Measurements from ENCODE around the gene PARM1. TPM values are rescaled to one million over a fixed set of nuclear protein-coding genes. Genes with fewer than 3 reads are reported as not detected.

PARM1 gene
- total RNA-seq, 4 donors from 2014 or later = 10.2 to 15.8 (median 10.5) TPM

GRCh38 chr4:75036046-75036830, 103.3 kb downstream of the PARM1 start:
- TF ChIP-seq POLR2A (IDR thresholded peaks at IDR 0.05) (no peak), CTCF (IDR thresholded peaks at IDR 0.05) (no peak)
- DNase-seq = no peak
- H3K36me3 ChIP-seq = no peaks in the 10 kb centered on the region
- H3K4me1 ChIP-seq = no peaks in the 10 kb centered on the region
- H3K9me3 ChIP-seq = no peaks in the 10 kb centered on the region
- H3K27me3 ChIP-seq = no peaks in the 10 kb centered on the region
- no peak overlapping the region for H3K4me3 ChIP-seq
- no peak overlapping the region for H3K27ac ChIP-seq

- no peak overlapping the region for H3K4me3 ChIP-seq
- no peak for DNase-seq
- no peaks in the 10 kb centered on the region for H3K36me3 ChIP-seq
- no peaks in the 10 kb centered on the region for H3K9me3 ChIP-seq
- H3K4me1 ChIP-seq = no peaks in the 10 kb centered on the region
- no peaks in the 10 kb centered on the region for H3K27me3 ChIP-seq
- TF ChIP-seq POLR2A (IDR thresholded peaks at IDR 0.05) (no peak), CTCF (IDR thresholded peaks at IDR 0.05) (no peak)
- H3K27ac ChIP-seq = no peak overlapping the region
These were observed 104.3 kb downstream of the PARM1 start for GRCh38 chr4:75037252-75037651.

- Histone ChIP-seq H3K27me3 (no peaks in the 10 kb centered on the region), H3K36me3 (no peaks in the 10 kb centered on the region), H3K27ac (no peak overlapping the region), H3K9me3 (no peaks in the 10 kb centered on the region), H3K4me1 (no peaks in the 10 kb centered on the region), H3K4me3 (no peak overlapping the region)
- TF ChIP-seq POLR2A (IDR thresholded peaks at IDR 0.05) = no peak
- TF ChIP-seq CTCF (IDR thresholded peaks at IDR 0.05) = no peak
- DNase-seq = no peak
These were observed 105.5 kb downstream of the PARM1 start for GRCh38 chr4:75038376-75038775.

GRCh38 chr4:75040703-75041102, 107.8 kb downstream of the PARM1 start:
- H3K36me3 ChIP-seq = no peaks in the 10 kb centered on the region
- TF ChIP-seq POLR2A (IDR thresholded peaks at IDR 0.05) = no peak
- no peak for TF ChIP-seq CTCF (IDR thresholded peaks at IDR 0.05)
- no peaks in the 10 kb centered on the region for H3K27me3 ChIP-seq
- H3K4me3 ChIP-seq = no peak overlapping the region
- H3K27ac ChIP-seq = no peak overlapping the region
- no peak for DNase-seq
- H3K9me3 ChIP-seq = no peaks in the 10 kb centered on the region
- no peaks in the 10 kb centered on the region for H3K4me1 ChIP-seq

- no peak overlapping the region for H3K27ac ChIP-seq
- no peaks in the 10 kb centered on the region for H3K4me1 ChIP-seq
- no peaks in the 10 kb centered on the region for H3K27me3 ChIP-seq
- TF ChIP-seq CTCF (IDR thresholded peaks at IDR 0.05) (no peak), POLR2A (IDR thresholded peaks at IDR 0.05) (no peak)
- DNase-seq = no peak
- no peak overlapping the region for H3K4me3 ChIP-seq
- H3K9me3 ChIP-seq = no peaks in the 10 kb centered on the region
- H3K36me3 ChIP-seq = no peaks in the 10 kb centered on the region
These were observed 109.8 kb downstream of the PARM1 start for GRCh38 chr4:75042601-75043208.

Measured in Peyer's patch (tissue), 4 donors.